ENCODE data around the gene WDSUB1.

WDSUB1 gene

GRCh38 chr2:159266554-159266953, 19.9 kb downstream of the WDSUB1 start:
- DNase-seq, result no peak

DNA sequence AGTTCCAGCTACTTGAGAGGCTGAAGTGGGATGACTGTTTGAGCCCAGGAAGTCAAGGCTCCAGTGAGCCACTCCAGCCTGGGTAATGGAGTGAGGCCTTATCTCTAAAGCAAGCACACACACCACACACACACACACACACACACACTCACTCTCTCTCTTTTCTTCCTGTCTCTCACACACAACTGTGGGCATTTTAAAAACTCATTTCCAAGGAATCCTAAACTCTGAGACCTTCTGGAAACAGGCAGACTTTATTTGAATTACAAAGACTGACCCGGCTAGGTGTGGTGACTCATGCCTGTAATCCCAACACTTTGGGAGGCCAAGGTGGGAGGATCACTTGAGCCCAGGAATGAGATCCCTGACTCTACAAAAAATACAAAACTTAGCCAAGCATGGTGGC, 21.3 kb downstream of the WDSUB1 start:
- DNase-seq, result no peak

- no peak for DNase-seq
These were observed 23.6 kb downstream of the WDSUB1 start for GRCh38 chr2:159262904-159263303.

DNA sequence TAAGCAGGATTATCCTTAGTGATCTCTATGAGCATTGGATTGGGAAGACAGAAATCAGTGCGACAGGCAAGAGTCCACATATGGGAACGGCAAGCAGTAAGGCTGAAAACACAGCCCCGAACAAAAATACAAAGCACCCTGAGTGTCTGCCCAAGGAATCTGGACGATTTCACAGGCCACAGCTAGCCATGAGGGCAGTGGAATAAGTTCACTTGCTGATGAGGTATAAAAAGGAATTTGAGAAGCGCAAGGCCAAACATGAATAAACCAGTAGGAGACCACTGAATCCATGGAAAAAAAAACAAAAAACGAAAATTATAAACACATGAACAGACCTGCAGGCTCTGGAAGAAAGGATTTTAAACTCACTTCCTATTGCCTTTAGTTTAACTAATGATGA, 24.3 kb downstream of the WDSUB1 start:
- DNase-seq, result no peak

GRCh38 chr2:159256159-159256558, 30.3 kb downstream of the WDSUB1 start:
- DNase-seq, result no peak

DNA sequence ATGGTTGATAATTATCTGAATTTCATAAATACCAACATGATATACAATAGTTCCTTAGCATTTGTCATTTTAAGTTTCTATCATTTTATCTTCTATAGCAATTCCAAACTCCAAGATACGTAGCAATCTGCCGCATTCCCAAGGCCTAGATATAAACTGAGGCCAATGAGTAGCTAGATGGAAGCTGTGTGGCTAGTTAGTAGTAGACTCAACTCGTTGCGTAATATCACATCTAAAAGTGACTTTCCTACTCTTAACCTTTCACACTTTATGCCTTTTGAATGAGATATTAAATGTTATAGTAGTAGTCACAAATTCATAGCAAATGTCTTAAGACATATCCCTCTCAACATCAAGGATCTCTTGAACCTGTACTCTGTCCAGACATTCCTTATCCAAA, 33.6 kb downstream of the WDSUB1 start:
- DNase-seq, result no peak

- DNase-seq, result no peak
These were observed 35.0 kb downstream of the WDSUB1 start for GRCh38 chr2:159251296-159252173.

DNA sequence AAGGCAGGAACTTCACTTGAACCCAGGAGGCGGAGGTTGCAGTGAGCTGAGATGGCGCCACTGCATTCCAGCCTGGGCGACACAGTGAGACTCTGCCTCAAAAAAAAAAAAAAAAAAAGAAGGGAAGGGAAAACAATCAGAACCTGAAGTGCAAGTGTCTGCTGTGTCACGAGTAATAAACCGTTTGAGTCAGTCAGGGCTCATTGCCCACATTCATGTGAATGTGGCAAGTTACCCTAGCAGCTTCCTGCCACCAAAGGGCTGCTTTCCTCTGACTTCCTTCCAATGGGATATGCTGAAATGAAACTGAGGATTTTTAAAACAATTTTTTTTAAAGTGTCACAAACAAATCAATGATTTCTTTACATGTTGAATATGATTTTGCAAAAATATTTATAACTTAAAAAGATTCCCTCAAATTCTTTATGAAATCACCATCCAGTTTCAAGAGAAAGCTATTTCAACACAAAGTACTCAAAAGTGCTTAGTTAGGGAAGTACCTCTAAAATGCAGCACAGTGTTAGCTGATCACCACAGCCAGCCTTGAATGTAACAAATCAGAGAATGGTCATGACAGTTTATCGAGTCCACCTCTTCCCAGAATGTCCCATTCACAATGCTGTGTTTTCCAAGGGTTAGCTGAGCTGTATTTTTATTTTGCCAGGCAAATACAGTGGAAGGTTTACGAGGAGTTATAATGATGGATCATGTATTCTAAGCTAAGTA, 36.4 kb downstream of the WDSUB1 start:
- peak in 33 of 56 donors; percentile 5 to 69 (median 24) for DNase-seq

- no peak for DNase-seq
These were observed 40.0 kb downstream of the WDSUB1 start for GRCh38 chr2:159246325-159246988.

DNA sequence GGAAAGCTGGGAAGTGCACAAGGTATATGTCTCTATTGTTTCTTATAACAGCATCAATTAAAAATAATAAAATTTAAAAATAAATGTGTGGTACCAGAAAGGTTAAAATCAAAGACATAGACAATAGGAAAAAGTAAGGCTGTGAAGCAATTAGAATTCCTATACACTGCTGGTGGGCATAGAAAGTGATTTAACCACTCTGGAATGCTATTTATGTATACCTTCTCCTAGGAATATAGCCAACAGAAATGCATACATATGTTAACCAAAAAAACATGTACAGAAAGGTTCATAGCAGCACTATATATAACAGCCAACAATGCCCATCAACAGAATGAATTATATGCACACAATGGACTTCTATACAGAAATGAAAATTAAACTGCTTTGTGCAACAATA, 43.0 kb downstream of the WDSUB1 start:
- DNase-seq, result no peak

GRCh38 chr2:159234868-159235267, 51.6 kb downstream of the WDSUB1 start:
- no peak for DNase-seq

GRCh38 chr2:159232456-159233170, 53.9 kb downstream of the WDSUB1 start:
- DNase-seq, result no peak

DNA sequence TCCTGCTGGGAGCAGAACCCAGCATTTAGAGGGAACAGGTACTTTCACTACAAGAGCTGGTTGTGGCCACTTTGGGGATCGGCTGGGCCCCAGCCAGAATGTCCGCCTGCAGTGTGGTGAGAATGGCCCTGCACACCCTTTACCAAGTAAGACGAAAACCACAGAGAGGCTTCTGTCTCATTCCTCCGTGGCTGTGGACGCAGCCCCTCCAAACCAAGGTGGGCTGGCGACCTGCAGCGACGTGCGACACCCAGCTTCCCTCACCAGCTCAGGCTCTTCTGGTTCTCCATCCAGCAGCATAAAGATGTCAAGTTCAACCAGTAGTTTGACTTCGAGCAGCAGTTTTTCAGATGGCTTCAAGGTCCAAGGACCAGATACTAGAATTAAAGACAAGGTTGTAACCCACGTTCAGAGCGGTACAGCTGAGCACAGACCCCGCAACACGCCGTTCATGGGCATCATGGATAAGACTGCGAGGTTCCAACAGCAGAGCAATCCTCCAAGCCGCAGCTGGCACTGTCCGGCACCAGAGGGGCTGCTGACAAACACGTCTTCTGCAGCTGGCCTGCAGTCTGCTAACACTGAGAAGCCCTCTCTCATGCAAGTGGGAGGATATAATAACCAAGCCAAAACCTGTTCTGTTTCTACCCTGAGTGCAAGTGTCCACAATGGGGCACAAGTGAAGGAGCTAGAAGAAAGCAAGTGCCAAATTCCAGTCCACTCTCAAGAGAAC, 56.2 kb downstream of the WDSUB1 start:
- peak in 15 of 56 donors; percentile 5 to 51 (median 27) for DNase-seq

DNA sequence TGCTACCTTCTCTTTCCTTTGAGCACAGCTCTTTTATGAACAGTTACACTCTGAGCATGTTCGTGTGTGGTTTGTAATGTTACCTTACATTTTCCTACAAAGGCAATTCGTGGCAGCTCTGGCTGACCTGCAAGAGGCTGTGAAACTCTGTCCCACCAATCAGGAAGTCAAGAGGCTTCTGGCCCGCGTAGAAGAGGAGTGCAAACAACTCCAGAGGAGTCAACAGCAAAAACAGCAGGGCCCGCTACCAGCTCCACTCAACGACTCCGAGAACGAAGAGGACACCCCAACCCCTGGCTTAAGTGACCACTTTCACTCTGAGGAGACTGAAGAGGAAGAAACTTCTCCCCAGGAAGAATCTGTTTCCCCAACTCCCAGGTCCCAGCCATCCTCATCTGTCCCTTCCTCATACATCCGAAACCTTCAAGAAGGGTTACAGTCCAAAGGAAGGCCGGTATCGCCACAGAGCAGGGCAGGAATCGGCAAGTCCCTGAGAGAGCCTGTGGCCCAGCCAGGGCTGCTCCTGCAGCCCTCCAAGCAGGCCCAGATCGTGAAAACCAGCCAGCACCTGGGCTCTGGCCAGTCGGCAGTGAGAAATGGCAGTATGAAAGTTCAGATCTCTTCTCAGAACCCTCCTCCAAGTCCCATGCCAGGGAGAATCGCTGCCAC, 56.9 kb downstream of the WDSUB1 start:
- DNase-seq, result no peak

- no peak for DNase-seq
These were observed 58.4 kb downstream of the WDSUB1 start for GRCh38 chr2:159228081-159228581.

- DNase-seq, result no peak
These were observed 59.0 kb downstream of the WDSUB1 start for GRCh38 chr2:159227467-159227866.

DNA sequence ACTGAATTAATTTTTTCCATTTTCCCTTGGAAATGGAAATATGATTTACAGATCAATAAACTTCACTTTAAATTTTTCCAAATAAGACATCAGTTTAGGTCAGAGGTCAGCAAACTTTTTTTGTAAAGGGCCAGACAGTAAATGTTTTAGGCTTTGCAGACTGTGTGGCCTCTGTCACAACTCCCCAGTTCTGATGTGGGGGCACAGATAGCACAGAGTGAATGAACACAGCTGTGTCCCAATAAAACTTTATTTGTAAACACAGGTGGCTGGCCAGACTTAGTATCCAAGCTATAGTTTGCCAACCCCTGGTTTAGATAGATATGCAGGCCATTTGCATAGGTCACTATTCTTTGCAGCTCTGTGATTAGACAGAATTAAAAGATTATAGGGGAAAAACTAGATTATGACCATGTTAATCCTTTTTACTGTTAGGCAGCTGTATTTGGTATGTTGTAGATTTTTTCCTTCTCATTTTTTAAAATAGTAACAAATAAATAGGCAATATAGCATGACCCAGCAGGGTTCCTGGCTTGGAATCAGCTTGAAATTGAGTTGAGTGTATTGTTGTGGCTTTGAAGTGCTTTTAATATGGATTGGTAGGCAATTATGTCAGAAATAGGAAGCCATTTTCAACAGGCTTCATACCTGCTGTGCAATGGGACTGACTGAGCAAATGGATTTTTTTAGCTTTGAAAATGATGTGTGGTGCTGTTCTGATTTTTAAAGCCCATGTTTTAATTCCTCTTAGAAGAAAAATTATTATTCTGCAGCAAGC, 59.7 kb downstream of the WDSUB1 start:
- no peak for DNase-seq

DNA sequence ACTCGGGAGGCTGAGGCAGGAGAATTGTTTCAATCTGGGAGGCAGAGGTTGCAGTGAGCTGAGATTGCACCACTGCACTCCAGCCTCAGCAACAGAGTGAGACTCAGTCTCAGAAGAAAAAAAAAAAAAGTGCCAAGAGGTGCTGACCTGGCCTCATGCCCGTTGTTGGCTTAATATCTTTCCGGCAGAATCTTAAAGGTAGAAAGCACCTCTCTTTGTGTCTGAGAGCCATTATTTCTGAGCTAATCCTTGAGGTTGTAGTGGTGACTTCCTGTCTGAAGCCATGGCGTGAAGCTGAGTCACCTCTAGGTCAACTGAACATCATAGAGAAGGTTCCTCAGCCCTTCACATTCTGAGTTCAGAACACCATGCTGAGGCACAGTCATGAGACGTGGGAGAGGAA, 60.4 kb downstream of the WDSUB1 start:
- no peak for DNase-seq

All from amygdala (tissue), 56 donors.